ENCODE data around the gene TMEM221. TPM values are rescaled to one million over a fixed set of nuclear protein-coding genes. Genes with fewer than 3 reads are reported as not detected.

TMEM221 gene
- total RNA-seq, 1 experiment from 2014 or later, result not detected

GRCh38 chr19:17471410-17472125 lies 23.1 kb upstream of the TMEM221 start:
- Histone ChIP-seq H3K9me3 (no peaks in the 10 kb centered on the region), H3K36me3 (ENCODE audit: control insufficient read depth, insufficient read depth, low read length) (no peaks in the 10 kb centered on the region), H3K4me3 (ENCODE audit: low read depth, low read length) (no peak overlapping the region), H3K27me3 (replicated peaks; ENCODE audit: control insufficient read depth, insufficient read depth, low read length) (no peaks in the 10 kb centered on the region; the same call in 1 of the 2 replicates), H3K4me1 (peaks cover 4% of the 10 kb centered on the region; the same call in 1 of the 2 replicates)
- Mint-ChIP-seq H3K4me3 (ENCODE audit: unreplicated experiment) (peak overlapping the region; percentile 87), H3K27ac (ENCODE audit: unreplicated experiment) (peak overlapping the region; percentile 74), H3K4me1 (ENCODE audit: low read depth, unreplicated experiment) (peaks cover 9% of the 10 kb centered on the region), H3K9me3 (ENCODE audit: unreplicated experiment) (no peaks in the 10 kb centered on the region), H3K36me3 (ENCODE audit: insufficient read depth, unreplicated experiment) (peaks cover 13% of the 10 kb centered on the region), H3K27me3 (ENCODE audit: insufficient read depth, unreplicated experiment) (no peaks in the 10 kb centered on the region)
- no TSS peak for BruUV-seq (replicated peaks)
- ChIA-PET CTCF (interaction anchor here (1.7 kb wide), 1 partner anchor 134 kb away, joined by 4 read pairs; no protein-coding TSS in a partner anchor), POLR2A (no interaction called here)
- TF ChIP-seq, protein P1, sequence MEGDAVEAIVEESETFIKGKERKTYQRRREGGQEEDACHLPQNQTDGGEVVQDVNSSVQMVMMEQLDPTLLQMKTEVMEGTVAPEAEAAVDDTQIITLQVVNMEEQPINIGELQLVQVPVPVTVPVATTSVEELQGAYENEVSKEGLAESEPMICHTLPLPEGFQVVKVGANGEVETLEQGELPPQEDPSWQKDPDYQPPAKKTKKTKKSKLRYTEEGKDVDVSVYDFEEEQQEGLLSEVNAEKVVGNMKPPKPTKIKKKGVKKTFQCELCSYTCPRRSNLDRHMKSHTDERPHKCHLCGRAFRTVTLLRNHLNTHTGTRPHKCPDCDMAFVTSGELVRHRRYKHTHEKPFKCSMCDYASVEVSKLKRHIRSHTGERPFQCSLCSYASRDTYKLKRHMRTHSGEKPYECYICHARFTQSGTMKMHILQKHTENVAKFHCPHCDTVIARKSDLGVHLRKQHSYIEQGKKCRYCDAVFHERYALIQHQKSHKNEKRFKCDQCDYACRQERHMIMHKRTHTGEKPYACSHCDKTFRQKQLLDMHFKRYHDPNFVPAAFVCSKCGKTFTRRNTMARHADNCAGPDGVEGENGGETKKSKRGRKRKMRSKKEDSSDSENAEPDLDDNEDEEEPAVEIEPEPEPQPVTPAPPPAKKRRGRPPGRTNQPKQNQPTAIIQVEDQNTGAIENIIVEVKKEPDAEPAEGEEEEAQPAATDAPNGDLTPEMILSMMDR (IDR thresholded peaks at IDR 0.05; ENCODE audit: insufficient read depth in 1 of 2, low read depth in 1 of 2, low read length in 1 of 2, severe bottlenecking in 1 of 2, unreplicated experiment in 1 of 2), result no peak
- intact Hi-C loops (cut with micrococcal nuclease; ENCODE audit: unreplicated experiment), result no loop called here
- DNase-seq, result no peak

- H3K36me3 Mint-ChIP-seq (ENCODE audit: insufficient read depth, unreplicated experiment), result peaks cover 13% of the 10 kb centered on the region
- peaks cover 9% of the 10 kb centered on the region for H3K4me1 Mint-ChIP-seq (ENCODE audit: low read depth, unreplicated experiment)
- H3K9me3 Mint-ChIP-seq (ENCODE audit: unreplicated experiment), result no peaks in the 10 kb centered on the region
Measured at GRCh38 chr19:17470068-17470841, 21.8 kb upstream of the TMEM221 start, which contains the start of gene SLC27A1. TSS of gene SLC27A1 (plus strand) at chr19:17470524. CDS start at chr19:17470541, 17 bp downstream.

More at GRCh38 chr19:17470068-17470841, 21.8 kb upstream of the TMEM221 start, which contains the start of gene SLC27A1:
- H3K36me3 ChIP-seq (ENCODE audit: control insufficient read depth, insufficient read depth, low read length), result no peaks in the 10 kb centered on the region
- no peaks in the 10 kb centered on the region for H3K9me3 ChIP-seq
- H3K27me3 ChIP-seq (replicated peaks; ENCODE audit: control insufficient read depth, insufficient read depth, low read length), result no peaks in the 10 kb centered on the region; the same call in 1 of the 2 replicates
- peak within 1 kb of the TSS; percentile 91 for H3K4me3 ChIP-seq (ENCODE audit: low read depth, low read length)
- Mint-ChIP-seq H3K27ac (ENCODE audit: unreplicated experiment) (peak within 1 kb of the TSS; percentile 74), H3K27me3 (ENCODE audit: insufficient read depth, unreplicated experiment) (no peaks in the 10 kb centered on the region), H3K4me3 (ENCODE audit: unreplicated experiment) (peak within 1 kb of the TSS; percentile 87)
- CTCF ChIA-PET, result interaction anchor here (1.7 kb wide), 1 partner anchor 136 kb away, joined by 4 read pairs; no protein-coding TSS in a partner anchor
- POLR2A ChIA-PET, result no interaction called here
- peak; percentile 98 for DNase-seq
- TF ChIP-seq, protein P1 (IDR thresholded peaks at IDR 0.05; ENCODE audit: insufficient read depth in 1 of 2, low read depth in 1 of 2, low read length in 1 of 2, severe bottlenecking in 1 of 2, unreplicated experiment in 1 of 2), result no peak
- BruUV-seq (replicated peaks), result no TSS peak
- H3K4me1 ChIP-seq, result peaks cover 4% of the 10 kb centered on the region; the same call in 1 of the 2 replicates
- intact Hi-C loops (cut with micrococcal nuclease; ENCODE audit: unreplicated experiment), result loop anchor here (1.0 kb wide), 1 partner anchor 41 kb away; the partner anchor contains the start of gene PGLS
